Adrenal gland (tissue), 5 donors: ENCODE results near the gene RUFY2.

Experiments
- POLR2A ChIP-seq, 2 donors: fragments of 450-650 bp; IDR thresholded peaks; one replicate each; pipeline ENCODE4 v1.6.1; 2017; ENCODE audit warnings: antibody characterized with exemption in 2 of 2, mild to moderate bottlenecking in 2 of 2, moderate library complexity in 1 of 2
- TF ChIP-seq, protein P1 (sequence below), 6 experiments: fragments of 450-650 bp in 4 of 6; fragments of 200-600 bp in 2 of 6; sonication (generic) in 1 of 6; IDR thresholded peaks; 1 replicate in 5 of 6; 2 replicates in 1 of 6; pipeline versions ENCODE4 v1.5.1 to v1.8.0; 2016 to 2021; ENCODE audit warnings: antibody characterized with exemption in 6 of 6, mild to moderate bottlenecking in 2 of 6, moderate library complexity in 1 of 6
- donor health status: DM: no; HTN: no; CAD: no.

DNA sequence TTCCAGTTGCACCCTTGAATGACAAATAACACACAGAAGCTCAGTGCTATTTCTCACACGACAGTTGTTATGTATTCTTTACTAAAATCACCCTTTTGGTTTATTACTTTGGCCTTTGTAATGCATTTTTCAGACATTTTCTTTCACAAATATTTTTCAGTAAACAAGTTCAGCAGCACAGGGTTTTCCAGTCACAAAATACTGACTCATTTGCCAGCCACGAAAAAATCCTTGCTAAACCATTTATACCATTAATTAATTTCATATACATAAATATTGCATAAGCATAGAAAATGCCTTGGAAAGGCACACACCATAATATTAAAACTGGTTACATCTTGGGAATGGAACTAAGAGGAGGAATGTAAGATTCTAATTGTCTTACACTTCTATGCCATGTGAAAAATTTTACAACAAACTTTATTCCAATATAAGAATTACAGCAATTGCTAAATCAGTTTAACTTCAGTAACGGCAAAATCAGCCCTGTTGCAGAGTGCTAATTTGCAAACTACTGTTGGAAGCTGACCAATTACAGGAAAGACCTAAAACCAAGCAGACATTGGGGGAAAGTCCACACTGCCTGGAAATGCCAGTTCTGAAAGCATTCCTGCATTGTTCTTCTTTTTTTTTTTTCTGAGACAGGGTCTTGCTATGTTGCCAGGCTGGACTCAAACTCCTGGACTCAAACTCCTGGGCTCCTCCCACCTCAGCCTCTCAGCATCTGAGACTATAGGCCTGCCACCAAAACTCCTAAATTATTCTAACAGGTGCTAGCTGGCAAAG lies 42.8 kb downstream of the RUFY2 start:
- TF ChIP-seq, protein P1, sequence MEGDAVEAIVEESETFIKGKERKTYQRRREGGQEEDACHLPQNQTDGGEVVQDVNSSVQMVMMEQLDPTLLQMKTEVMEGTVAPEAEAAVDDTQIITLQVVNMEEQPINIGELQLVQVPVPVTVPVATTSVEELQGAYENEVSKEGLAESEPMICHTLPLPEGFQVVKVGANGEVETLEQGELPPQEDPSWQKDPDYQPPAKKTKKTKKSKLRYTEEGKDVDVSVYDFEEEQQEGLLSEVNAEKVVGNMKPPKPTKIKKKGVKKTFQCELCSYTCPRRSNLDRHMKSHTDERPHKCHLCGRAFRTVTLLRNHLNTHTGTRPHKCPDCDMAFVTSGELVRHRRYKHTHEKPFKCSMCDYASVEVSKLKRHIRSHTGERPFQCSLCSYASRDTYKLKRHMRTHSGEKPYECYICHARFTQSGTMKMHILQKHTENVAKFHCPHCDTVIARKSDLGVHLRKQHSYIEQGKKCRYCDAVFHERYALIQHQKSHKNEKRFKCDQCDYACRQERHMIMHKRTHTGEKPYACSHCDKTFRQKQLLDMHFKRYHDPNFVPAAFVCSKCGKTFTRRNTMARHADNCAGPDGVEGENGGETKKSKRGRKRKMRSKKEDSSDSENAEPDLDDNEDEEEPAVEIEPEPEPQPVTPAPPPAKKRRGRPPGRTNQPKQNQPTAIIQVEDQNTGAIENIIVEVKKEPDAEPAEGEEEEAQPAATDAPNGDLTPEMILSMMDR (IDR thresholded peaks at IDR 0.05) = no peak
- TF ChIP-seq POLR2A (IDR thresholded peaks at IDR 0.05) = no peak
